Thoracic aorta (tissue), 2 donors: ENCODE results near the gene MAML3. TPM values are rescaled to one million over a fixed set of nuclear protein-coding genes. Genes with fewer than 3 reads are reported as not detected.

Experiments used
- ATAC-seq: fragments of 150-250 bp; one replicate; pipeline ENCODE4 v1.8.0; 2017; ENCODE audit warnings: low read depth; ENCODE audit not compliant: insufficient number of reproducible peaks, low FRiP score
- DNase-seq: peaks from one replicate; pipeline ENCODE4 v3.0.0-alpha.2; 2020; ENCODE audit warnings: low spot score
- H3K27ac ChIP-seq, 2 donors: fragments of 200-600 bp; sonication (generic); 1 replicate in 1 of 2; 2 replicates in 1 of 2; pipeline ENCODE4 v1.5.1; 2016; ENCODE audit warnings: mild to moderate bottlenecking in 2 of 2, moderate library complexity in 2 of 2
- H3K27me3 ChIP-seq: fragments of 200-600 bp; sonication (generic); replicated peaks from 2 replicates; pipeline ENCODE4 v1.6.0; 2016; ENCODE audit warnings: mild to moderate bottlenecking; ENCODE audit not compliant: insufficient read depth
- H3K36me3 ChIP-seq: fragments of 200-600 bp; sonication (generic); one replicate; pipeline ENCODE4 v1.5.1; 2016
- H3K4me1 ChIP-seq, 2 donors: fragments of 200-600 bp; sonication (generic); 1 replicate in 1 of 2; 2 replicates in 1 of 2; pipeline versions ENCODE4 v1.5.1 to v1.6.0; 2016; ENCODE audit warnings: low read depth in 2 of 2, mild to moderate bottlenecking in 1 of 2; ENCODE audit not compliant: control insufficient read depth in 1 of 2
- H3K4me3 ChIP-seq: fragments of 200-600 bp; sonication (generic); 2 replicates; pipeline ENCODE4 v1.5.1; 2016; ENCODE audit warnings: mild to moderate bottlenecking
- H3K9me3 ChIP-seq: fragments of 200-600 bp; sonication (generic); 2 replicates; pipeline ENCODE4 v1.5.1; 2016
- CTCF ChIP-seq: fragments of 200-600 bp; sonication (generic); IDR thresholded peaks from one replicate; pipeline ENCODE4 v1.5.1; 2019; ENCODE audit warnings: antibody characterized with exemption
- total RNA-seq, 2 donors: library from RNA; depleted of rRNA; stranded (reverse); fragments of >200 nt; gene quantifications; one replicate each; pipeline versions ENCODE4 v1.1.0 to v1.2.3, GENCODE V29; 2016

Gene MAML3
- total RNA-seq, 2 donors from 2014 or later, result 7.3 to 14.1 TPM

- Histone ChIP-seq H3K9me3 (no peaks in the 10 kb centered on the region), H3K4me1 (peaks cover 18 to 58% of the 10 kb centered on the region in 2 donors), H3K4me3 (no peak overlapping the region), H3K27ac (peak overlapping the region; percentile 23 to 43), H3K27me3 (no peaks in the 10 kb centered on the region), H3K36me3 (no peaks in the 10 kb centered on the region)
- DNase-seq (no peak), ATAC-seq (no peak)
- no peak for TF ChIP-seq CTCF
Measured at GRCh38 chr4:139919521-139919920, 234.5 kb downstream of the MAML3 start.

GRCh38 chr4:139919004-139919403, 235.0 kb downstream of the MAML3 start:
- Histone ChIP-seq H3K9me3 (no peaks in the 10 kb centered on the region), H3K4me3 (no peak overlapping the region), H3K4me1 (peaks cover 20 to 64% of the 10 kb centered on the region in 2 donors), H3K36me3 (no peaks in the 10 kb centered on the region), H3K27ac (peak overlapping the region; percentile 23 to 43), H3K27me3 (no peaks in the 10 kb centered on the region)
- no peak for DNase-seq
- no peak for ATAC-seq
- no peak for TF ChIP-seq CTCF

GRCh38 chr4:139918591-139918990, 235.4 kb downstream of the MAML3 start:
- Histone ChIP-seq H3K27ac (peak overlapping the region; percentile 23 to 43), H3K9me3 (no peaks in the 10 kb centered on the region), H3K27me3 (no peaks in the 10 kb centered on the region), H3K4me1 (peaks cover 24 to 68% of the 10 kb centered on the region in 2 donors), H3K4me3 (no peak overlapping the region), H3K36me3 (no peaks in the 10 kb centered on the region)
- DNase-seq (no peak), ATAC-seq (no peak)
- no peak for TF ChIP-seq CTCF

GRCh38 chr4:139917896-139918295, 236.1 kb downstream of the MAML3 start:
- Histone ChIP-seq H3K36me3 (no peaks in the 10 kb centered on the region), H3K4me3 (no peak overlapping the region), H3K27ac (peak overlapping the region in 1 of 2 donors; percentile 43), H3K27me3 (no peaks in the 10 kb centered on the region), H3K4me1 (peaks cover 28 to 71% of the 10 kb centered on the region in 2 donors), H3K9me3 (no peaks in the 10 kb centered on the region)
- DNase-seq (no peak), ATAC-seq (no peak)
- no peak for TF ChIP-seq CTCF

- Histone ChIP-seq H3K27ac (no peak overlapping the region), H3K4me1 (peaks cover 28 to 54% of the 10 kb centered on the region in 2 donors), H3K4me3 (no peak overlapping the region), H3K9me3 (no peaks in the 10 kb centered on the region), H3K27me3 (no peaks in the 10 kb centered on the region), H3K36me3 (no peaks in the 10 kb centered on the region)
- DNase-seq (no peak), ATAC-seq (no peak)
- no peak for TF ChIP-seq CTCF
Measured at GRCh38 chr4:139916041-139916440, 237.9 kb downstream of the MAML3 start.
